ENCODE measurements around the gene C17orf100. TPM values are rescaled to one million over a fixed set of nuclear protein-coding genes. Genes with fewer than 3 reads are reported as not detected.

The C17orf100 gene
- total and polyA plus RNA-seq, 2 of the 13 experiments (the other 11 are each of a cell fraction or from before 2014, with no cell fraction given) = 3.6 to 8.7 TPM

GRCh38 chr17:6641247-6641863, 10.2 kb upstream of the C17orf100 start (continued):
- TF ChIP-seq REST (IDR thresholded peaks at IDR 0.05; ENCODE audit: borderline replicate concordance in 1 of 2, low read depth in 1 of 2, low read length in 2 of 2) (peak in 1 of 2 experiments; percentile 2; a peak in 1 of 4 replicates), THAP9 (CRISPR knock-in tag; IDR thresholded peaks at IDR 0.05; ENCODE audit: borderline replicate concordance) (peak; percentile 11; the same call in 1 of the 2 replicates), ASH2L (IDR thresholded peaks at IDR 0.05; ENCODE audit: insufficient read length, low read depth, low read length) (peak; percentile 36), NR2F1 (CRISPR knock-in tag; IDR thresholded peaks at IDR 0.05) (0 out of 4 replicates have a peak, but pooled peaks of 1 of the 2 experiments have one; percentile 32), CREB3 (CRISPR knock-in tag; IDR thresholded peaks at IDR 0.05) (no peak), HOXD1 (CRISPR knock-in tag; IDR thresholded peaks at IDR 0.05) (no peak), HIC2 (CRISPR knock-in tag; IDR thresholded peaks at IDR 0.05; ENCODE audit: low read depth) (peak; percentile 4; the same call in 1 of the 2 replicates), ZNF512 (CRISPR knock-in tag; IDR thresholded peaks at IDR 0.05) (0 out of 2 replicates have a peak, but pooled peaks have one; percentile 3)
